Measurements from ENCODE around the gene KRTAP10-6. TPM values are rescaled to one million over a fixed set of nuclear protein-coding genes. Genes with fewer than 3 reads are reported as not detected.
"Not testable (repeated sequence)": the region's sequence is repeated elsewhere in the genome, so short reads cannot be mapped to it uniquely, and the experiment has no call there.

KRTAP10-6 gene
- total RNA-seq, 1 experiment from 2014 or later: not detected

DNA sequence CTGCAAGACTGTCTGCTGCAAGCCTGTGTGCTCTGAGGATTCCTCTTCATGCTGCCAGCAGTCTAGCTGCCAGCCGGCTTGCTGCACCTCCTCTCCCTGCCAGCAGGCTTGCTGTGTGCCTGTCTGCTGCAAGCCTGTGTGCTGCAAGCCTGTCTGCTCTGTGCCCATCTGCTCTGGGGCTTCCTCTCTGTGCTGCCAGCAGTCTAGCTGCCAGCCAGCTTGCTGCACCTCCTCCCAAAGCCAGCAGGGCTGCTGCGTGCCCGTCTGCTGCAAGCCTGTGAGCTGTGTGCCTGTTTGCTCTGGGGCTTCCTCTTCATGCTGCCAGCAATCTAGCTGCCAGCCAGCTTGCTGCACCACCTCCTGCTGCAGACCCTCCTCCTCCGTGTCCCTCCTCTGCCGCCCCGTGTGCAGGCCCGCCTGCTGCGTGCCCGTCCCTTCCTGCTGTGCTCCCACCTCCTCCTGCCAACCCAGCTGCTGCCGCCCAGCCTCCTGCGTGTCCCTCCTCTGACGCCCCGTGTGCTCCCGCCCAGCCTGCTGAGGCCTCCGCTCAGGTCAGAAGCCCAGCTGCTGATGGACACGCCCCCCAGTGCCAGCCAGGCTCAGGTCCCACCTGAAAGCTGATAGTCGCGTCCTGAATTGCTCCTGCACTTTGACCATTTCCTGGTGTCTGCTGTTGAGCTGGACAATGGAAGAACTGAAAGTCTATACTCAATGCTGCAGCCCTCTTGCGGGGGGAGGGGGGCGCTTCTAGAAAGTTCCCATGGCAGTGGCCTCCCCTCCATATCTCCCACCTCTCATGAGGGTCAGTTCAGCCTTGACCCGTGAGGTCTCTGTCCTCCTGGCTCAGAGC lies 17.6 kb downstream of the KRTAP10-6 start:
- no peak overlapping the region for H3K4me2 ChIP-seq (ENCODE audit: low read depth, low read length, poor library complexity, severe bottlenecking)
- no peaks in the 10 kb centered on the region for H3K9me2 ChIP-seq (replicated peaks; ENCODE audit: insufficient read depth, low read length)
- no peak for DNase-seq

DNA sequence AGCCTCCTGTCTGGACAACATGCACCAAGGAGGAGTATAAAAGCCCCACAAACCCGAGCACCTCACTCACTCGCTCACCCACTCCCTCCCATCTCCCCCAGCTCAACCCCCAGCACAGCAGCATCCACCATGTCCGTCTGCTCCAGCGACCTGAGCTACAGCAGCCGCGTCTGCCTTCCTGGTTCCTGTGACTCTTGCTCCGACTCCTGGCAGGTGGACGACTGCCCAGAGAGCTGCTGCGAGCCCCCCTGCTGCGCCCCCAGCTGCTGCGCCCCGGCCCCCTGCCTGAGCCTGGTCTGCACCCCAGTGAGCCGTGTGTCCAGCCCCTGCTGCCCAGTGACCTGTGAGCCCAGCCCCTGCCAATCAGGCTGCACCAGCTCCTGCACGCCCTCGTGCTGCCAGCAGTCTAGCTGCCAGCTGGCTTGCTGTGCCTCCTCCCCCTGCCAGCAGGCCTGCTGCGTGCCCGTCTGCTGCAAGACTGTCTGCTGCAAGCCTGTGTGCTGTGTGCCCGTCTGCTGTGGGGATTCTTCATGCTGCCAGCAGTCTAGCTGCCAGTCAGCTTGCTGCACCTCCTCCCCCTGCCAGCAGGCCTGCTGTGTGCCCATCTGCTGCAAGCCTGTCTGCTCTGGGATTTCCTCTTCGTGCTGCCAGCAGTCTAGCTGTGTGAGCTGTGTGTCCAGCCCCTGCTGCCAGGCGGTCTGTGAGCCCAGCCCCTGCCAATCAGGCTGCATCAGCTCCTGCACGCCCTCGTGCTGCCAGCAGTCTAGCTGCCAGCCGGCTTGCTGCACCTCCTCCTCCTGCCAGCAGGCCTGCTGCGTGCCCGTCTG lies 18.5 kb downstream of the KRTAP10-6 start, which contains the start of gene KRTAP10-4:
KRTAP10-4 (plus strand) TSS at position 100 of the 827 bp plus-strand sequence; CDS start at position 130, 30 bp downstream.
- H3K4me1 ChIP-seq (ENCODE audit: low read length); H3K9ac ChIP-seq (ENCODE audit: low read length); H3K27me3 ChIP-seq (ENCODE audit: low read length); H2AFZ ChIP-seq (ENCODE audit: low read length); DNase-seq; H3K27ac ChIP-seq (ENCODE audit: low read length); H3K36me3 ChIP-seq (ENCODE audit: insufficient read depth, low read length); H3K4me2 ChIP-seq (ENCODE audit: low read depth, low read length, poor library complexity, severe bottlenecking); H3K79me2 ChIP-seq (ENCODE audit: low read length); H3K9me3 ChIP-seq (ENCODE audit: low read length); H3K9me2 ChIP-seq (replicated peaks; ENCODE audit: insufficient read depth, low read length); H4K20me1 ChIP-seq (ENCODE audit: insufficient read depth, low read depth, low read length); H3K4me3 ChIP-seq (ENCODE audit: low read length): not testable (repeated sequence)

More for the DNA sequence above, 17.6 kb downstream of the KRTAP10-6 start:
- no peak overlapping the region for H3K27ac ChIP-seq (ENCODE audit: low read length)
- no peak overlapping the region for H3K4me3 ChIP-seq (ENCODE audit: low read length)
- H3K27me3 ChIP-seq (ENCODE audit: low read length): no peaks in the 10 kb centered on the region
- H3K9me3 ChIP-seq (ENCODE audit: low read length): no peaks in the 10 kb centered on the region
- no peaks in the 10 kb centered on the region for H3K4me1 ChIP-seq (ENCODE audit: low read length)
- H3K36me3 ChIP-seq (ENCODE audit: insufficient read depth, low read length): no peaks in the 10 kb centered on the region
- no peak overlapping the region for H2AFZ ChIP-seq (ENCODE audit: low read length)
- no peaks in the 10 kb centered on the region for H4K20me1 ChIP-seq (ENCODE audit: insufficient read depth, low read depth, low read length)
- H3K9ac ChIP-seq (ENCODE audit: low read length): no peak overlapping the region
- H3K79me2 ChIP-seq (ENCODE audit: low read length): no peaks in the 10 kb centered on the region

DNA sequence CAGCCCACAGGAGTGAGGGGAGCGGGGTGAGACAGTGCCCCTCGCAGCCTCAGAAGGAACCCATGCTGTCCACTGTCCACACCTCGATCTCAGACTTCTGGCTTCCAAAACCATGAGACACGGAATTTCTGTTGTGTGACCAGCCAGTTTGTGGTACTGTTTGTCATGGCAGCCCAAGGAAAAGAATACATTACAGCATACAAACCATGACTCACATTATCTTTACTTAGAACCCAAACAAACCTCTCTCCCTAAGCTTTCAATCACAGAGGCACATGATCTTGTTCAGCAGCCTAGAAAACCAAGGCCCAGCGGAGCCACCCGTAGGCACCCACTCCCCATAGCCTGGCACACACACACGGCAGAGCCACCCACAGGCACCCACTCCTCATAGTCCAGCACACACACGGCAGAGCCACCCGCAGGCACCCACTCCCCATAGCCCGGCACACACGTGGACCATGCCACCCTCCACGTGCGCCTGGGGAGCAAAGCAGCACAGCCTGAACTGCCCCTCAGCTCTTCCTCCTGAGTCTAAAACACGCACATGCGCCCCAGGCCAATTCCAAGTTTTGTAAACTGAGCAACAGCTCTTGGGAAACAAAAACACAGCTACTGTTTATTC lies 19.2 kb downstream of the KRTAP10-6 start:
- Histone ChIP-seq H2AFZ (ENCODE audit: low read length) (no peak overlapping the region), H3K4me2 (ENCODE audit: low read depth, low read length, poor library complexity, severe bottlenecking) (no peak overlapping the region), H3K27ac (ENCODE audit: low read length) (no peak overlapping the region), H3K36me3 (ENCODE audit: insufficient read depth, low read length) (no peaks in the 10 kb centered on the region), H4K20me1 (ENCODE audit: insufficient read depth, low read depth, low read length) (no peaks in the 10 kb centered on the region), H3K4me3 (ENCODE audit: low read length) (no peak overlapping the region), H3K9me3 (ENCODE audit: low read length) (no peaks in the 10 kb centered on the region), H3K9ac (ENCODE audit: low read length) (no peak overlapping the region), H3K9me2 (replicated peaks; ENCODE audit: insufficient read depth, low read length) (no peaks in the 10 kb centered on the region), H3K27me3 (ENCODE audit: low read length) (no peaks in the 10 kb centered on the region), H3K79me2 (ENCODE audit: low read length) (no peaks in the 10 kb centered on the region), H3K4me1 (ENCODE audit: low read length) (no peaks in the 10 kb centered on the region; the same call in 1 of the 2 replicates)
- DNase-seq: no peak

DNA sequence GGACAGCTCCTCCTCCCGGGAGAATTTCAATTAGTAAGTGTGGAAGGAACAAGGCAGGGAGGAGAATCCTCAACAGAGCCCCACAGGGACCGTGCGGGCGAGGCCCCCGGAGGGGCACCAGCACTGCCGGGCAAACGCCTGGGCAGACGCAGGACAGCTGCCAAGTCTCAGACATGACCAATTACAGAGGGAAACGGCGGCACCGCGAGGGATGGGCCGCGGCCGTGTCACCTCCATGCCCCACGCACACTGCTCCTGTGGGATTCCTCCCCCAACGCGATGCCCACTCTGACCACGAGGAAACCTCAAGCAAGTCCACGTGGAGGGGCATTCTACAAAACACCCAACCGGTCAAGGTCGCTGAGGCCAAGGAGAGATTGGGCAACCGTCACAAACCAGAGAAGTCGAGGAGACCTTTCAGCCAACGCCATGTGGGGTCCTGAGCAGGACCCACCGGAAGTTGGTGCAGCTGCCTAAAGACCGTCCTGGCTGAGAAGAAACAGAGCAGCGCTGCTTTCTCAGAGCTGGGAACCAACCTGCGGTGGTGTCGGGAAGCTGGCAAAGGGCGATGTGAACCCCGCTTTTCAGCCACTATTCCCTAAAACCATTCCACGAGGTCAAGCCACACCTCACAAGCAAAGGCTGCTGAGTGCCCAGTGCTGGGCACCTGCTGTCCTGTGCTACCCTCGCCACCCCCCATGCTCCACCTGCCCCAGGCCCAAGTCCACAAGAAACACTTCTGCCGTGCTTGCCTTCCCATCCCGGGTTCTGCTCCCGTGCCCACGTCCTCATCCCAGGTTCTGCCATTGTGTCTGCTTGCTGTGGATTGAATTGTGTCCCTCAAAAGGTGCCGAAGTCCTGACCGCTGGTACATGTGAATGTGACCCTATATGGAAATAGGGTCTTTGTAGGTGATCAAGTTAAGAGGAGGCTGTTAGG lies 20.2 kb downstream of the KRTAP10-6 start:
- Histone ChIP-seq H3K36me3 (ENCODE audit: insufficient read depth, low read length) (no peaks in the 10 kb centered on the region), H3K27me3 (ENCODE audit: low read length) (no peaks in the 10 kb centered on the region), H3K9me2 (replicated peaks; ENCODE audit: insufficient read depth, low read length) (no peaks in the 10 kb centered on the region), H3K9ac (ENCODE audit: low read length) (no peak overlapping the region), H2AFZ (ENCODE audit: low read length) (no peak overlapping the region), H3K4me2 (ENCODE audit: low read depth, low read length, poor library complexity, severe bottlenecking) (no peak overlapping the region), H3K9me3 (ENCODE audit: low read length) (no peaks in the 10 kb centered on the region), H3K79me2 (ENCODE audit: low read length) (no peaks in the 10 kb centered on the region), H3K4me1 (ENCODE audit: low read length) (no peaks in the 10 kb centered on the region; the same call in 1 of the 2 replicates), H3K27ac (ENCODE audit: low read length) (no peak overlapping the region), H4K20me1 (ENCODE audit: insufficient read depth, low read depth, low read length) (no peaks in the 10 kb centered on the region), H3K4me3 (ENCODE audit: low read length) (no peak overlapping the region)
- DNase-seq: no peak

DNA sequence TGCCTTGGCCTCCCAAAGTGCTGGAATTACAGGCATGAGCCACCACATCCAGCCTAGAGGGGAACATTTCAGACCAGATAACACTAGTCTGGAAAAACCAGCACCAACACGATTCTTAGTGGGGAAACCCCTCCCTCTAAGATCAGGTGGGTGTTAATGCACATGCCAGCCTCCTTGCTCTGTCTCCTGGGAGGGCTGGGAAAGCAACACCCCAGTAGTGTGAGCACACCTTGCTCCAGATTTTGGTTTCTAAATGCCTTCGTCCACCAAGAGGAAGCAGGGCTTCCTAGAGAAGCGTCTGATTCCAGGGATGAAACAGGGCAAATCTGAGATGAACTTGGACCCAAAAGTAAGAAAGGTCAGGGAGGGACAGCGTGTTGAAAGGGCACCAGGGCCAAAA lies 21.0 kb downstream of the KRTAP10-6 start:
- no peaks in the 10 kb centered on the region for H3K27me3 ChIP-seq (ENCODE audit: low read length)
- no peaks in the 10 kb centered on the region for H3K9me3 ChIP-seq (ENCODE audit: low read length)
- H3K9me2 ChIP-seq (replicated peaks; ENCODE audit: insufficient read depth, low read length): no peaks in the 10 kb centered on the region
- peaks cover 8% of the 10 kb centered on the region for H3K4me1 ChIP-seq (ENCODE audit: low read length)
- DNase-seq: no peak
- no peaks in the 10 kb centered on the region for H4K20me1 ChIP-seq (ENCODE audit: insufficient read depth, low read depth, low read length)
- H3K4me3 ChIP-seq (ENCODE audit: low read length): no peak overlapping the region
- H3K79me2 ChIP-seq (ENCODE audit: low read length): no peaks in the 10 kb centered on the region
- H3K36me3 ChIP-seq (ENCODE audit: insufficient read depth, low read length): no peaks in the 10 kb centered on the region
- no peak overlapping the region for H3K4me2 ChIP-seq (ENCODE audit: low read depth, low read length, poor library complexity, severe bottlenecking)
- H2AFZ ChIP-seq (ENCODE audit: low read length): no peak overlapping the region
- no peak overlapping the region for H3K27ac ChIP-seq (ENCODE audit: low read length)
- no peak overlapping the region for H3K9ac ChIP-seq (ENCODE audit: low read length)

DNA sequence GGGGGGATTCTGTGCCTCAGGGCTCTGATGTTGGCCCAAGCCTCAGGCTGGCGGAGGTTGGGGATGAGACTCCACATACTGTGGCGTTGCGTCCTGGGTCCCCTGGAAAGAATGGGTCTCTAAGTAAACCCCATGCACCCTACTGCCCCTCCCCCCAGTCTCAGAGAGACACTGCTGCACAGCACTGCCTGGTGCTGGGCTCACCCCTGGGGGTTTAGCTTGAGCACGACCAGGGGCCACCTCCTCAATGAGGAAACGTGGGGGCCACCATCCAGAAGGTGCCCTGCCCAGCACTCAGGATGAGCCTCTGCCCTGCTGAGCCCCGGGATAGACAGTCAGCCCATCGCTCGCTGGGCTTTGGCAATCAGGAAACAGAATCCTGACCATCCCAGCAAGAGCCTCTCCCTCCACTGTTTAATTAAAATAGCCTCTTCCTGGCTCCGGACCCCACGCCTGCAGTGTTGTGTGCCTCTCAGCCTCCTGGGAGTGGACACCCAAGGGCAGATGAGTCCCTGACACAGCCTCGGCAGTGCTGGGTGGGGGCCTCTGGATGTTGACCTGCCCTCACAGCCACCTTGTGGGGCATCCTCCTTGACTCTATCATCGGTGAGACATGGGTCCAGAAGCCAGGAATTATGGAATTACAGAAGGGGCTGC lies 22.3 kb downstream of the KRTAP10-6 start:
- Histone ChIP-seq H3K4me2 (ENCODE audit: low read depth, low read length, poor library complexity, severe bottlenecking) (no peak overlapping the region), H3K4me3 (ENCODE audit: low read length) (no peak overlapping the region), H3K4me1 (ENCODE audit: low read length) (peaks cover 11% of the 10 kb centered on the region), H3K27me3 (ENCODE audit: low read length) (no peaks in the 10 kb centered on the region), H3K27ac (ENCODE audit: low read length) (no peak overlapping the region), H2AFZ (ENCODE audit: low read length) (no peak overlapping the region), H3K36me3 (ENCODE audit: insufficient read depth, low read length) (no peaks in the 10 kb centered on the region), H3K9ac (ENCODE audit: low read length) (no peak overlapping the region), H3K9me2 (replicated peaks; ENCODE audit: insufficient read depth, low read length) (no peaks in the 10 kb centered on the region), H4K20me1 (ENCODE audit: insufficient read depth, low read depth, low read length) (no peaks in the 10 kb centered on the region), H3K79me2 (ENCODE audit: low read length) (no peaks in the 10 kb centered on the region), H3K9me3 (ENCODE audit: low read length) (no peaks in the 10 kb centered on the region)
- DNase-seq: no peak

Measured in Karpas-422 (cell line).